ENCODE data around the gene HCRT.

The HCRT gene

GRCh38 chr17:42198897-42199296 is 13.6 kb upstream of the HCRT start:
- no peak for TF ChIP-seq CTCF (conservative IDR thresholded peaks at IDR 0.05; ENCODE audit: control insufficient read depth, insufficient read depth, low read depth, low read length)
- no peak for DNase-seq (ENCODE audit: low read depth)
- no peak overlapping the region for H3K4me3 ChIP-seq (ENCODE audit: control insufficient read depth, low read depth, low read length)

GRCh38 chr17:42197564-42198156 is 12.4 kb upstream of the HCRT start:
- no peak for TF ChIP-seq CTCF (conservative IDR thresholded peaks at IDR 0.05; ENCODE audit: control insufficient read depth, insufficient read depth, low read depth, low read length)
- no peak overlapping the region for H3K4me3 ChIP-seq (ENCODE audit: control insufficient read depth, low read depth, low read length)
- no peak for DNase-seq (ENCODE audit: low read depth)

- TF ChIP-seq CTCF (conservative IDR thresholded peaks at IDR 0.05; ENCODE audit: control insufficient read depth, insufficient read depth, low read depth, low read length): no peak
- peak; percentile 70 for DNase-seq (ENCODE audit: low read depth)
- H3K4me3 ChIP-seq (ENCODE audit: control insufficient read depth, low read depth, low read length): peak within 1 kb of the TSS; percentile 71
Observed at GRCh38 chr17:42193969-42194899, 9.0 kb upstream of the HCRT start, which contains the start of gene GHDC. Gene GHDC (minus strand): TSS chr17:42194494. CDS start chr17:42193581, 913 bp downstream.

GRCh38 chr17:42193216-42193968 is 8.1 kb upstream of the HCRT start:
- H3K4me3 ChIP-seq (ENCODE audit: control insufficient read depth, low read depth, low read length): peak overlapping the region; percentile 71
- no peak for DNase-seq (ENCODE audit: low read depth)
- TF ChIP-seq CTCF (conservative IDR thresholded peaks at IDR 0.05; ENCODE audit: control insufficient read depth, insufficient read depth, low read depth, low read length): no peak

- DNase-seq (ENCODE audit: low read depth): no peak
- TF ChIP-seq CTCF (conservative IDR thresholded peaks at IDR 0.05; ENCODE audit: control insufficient read depth, insufficient read depth, low read depth, low read length): no peak
- no peak overlapping the region for H3K4me3 ChIP-seq (ENCODE audit: control insufficient read depth, low read depth, low read length)
Observed at GRCh38 chr17:42192189-42193126, 7.2 kb upstream of the HCRT start.

- TF ChIP-seq CTCF (conservative IDR thresholded peaks at IDR 0.05; ENCODE audit: control insufficient read depth, insufficient read depth, low read depth, low read length): no peak
- no peak overlapping the region for H3K4me3 ChIP-seq (ENCODE audit: control insufficient read depth, low read depth, low read length)
- no peak for DNase-seq (ENCODE audit: low read depth)
Observed at GRCh38 chr17:42191275-42191608, 6.0 kb upstream of the HCRT start.
